Skeletal muscle tissue (tissue), 4 donors: Measurements from ENCODE around the gene SIK3. TPM values are rescaled to one million over a fixed set of nuclear protein-coding genes. Genes with fewer than 3 reads are reported as not detected.
"Not testable (repeated sequence)": the region's sequence is repeated elsewhere in the genome, so short reads cannot be mapped to it uniquely, and the experiment has no call there.

Source experiments
- H3K27ac ChIP-seq: one replicate; pipeline ENCODE4 v1.7.0; 2013; ENCODE audit warnings: mild to moderate bottlenecking, low read depth, low read length, inconsistent platforms
- H3K27me3 ChIP-seq, 3 donors: one replicate each; pipeline ENCODE4 v1.7.0; 2013; ENCODE audit warnings: low read length in 3 of 3; ENCODE audit not compliant: control insufficient read depth in 3 of 3, insufficient read depth in 3 of 3
- H3K36me3 ChIP-seq, 3 donors: one replicate each; pipeline ENCODE4 v1.7.0; 2013; ENCODE audit warnings: low read length in 3 of 3; ENCODE audit not compliant: control insufficient read depth in 3 of 3, insufficient read depth in 3 of 3
- H3K4me1 ChIP-seq, 3 donors: one replicate each; pipeline ENCODE4 v1.7.0; 2013; ENCODE audit warnings: low read length in 3 of 3, mild to moderate bottlenecking in 3 of 3; ENCODE audit not compliant: control insufficient read depth in 3 of 3, insufficient read depth in 3 of 3
- H3K4me3 ChIP-seq, 3 donors: one replicate each; pipeline ENCODE4 v1.7.0; 2013; ENCODE audit warnings: low read length in 3 of 3
- H3K9ac ChIP-seq, 3 donors: one replicate each; pipeline ENCODE4 v1.7.0; 2013; ENCODE audit warnings: low read length in 3 of 3, mild to moderate bottlenecking in 3 of 3, moderate library complexity in 2 of 3, low read depth in 1 of 3
- H3K9me3 ChIP-seq, 3 donors: one replicate each; pipeline ENCODE4 v1.7.0; 2013; ENCODE audit warnings: low read length in 3 of 3; ENCODE audit not compliant: control insufficient read depth in 3 of 3
- total RNA-seq: library from RNA; depleted of rRNA; stranded (reverse); fragments of >200 nt; gene quantifications from one replicate; pipeline ENCODE4 v1.2.3, GENCODE V29; 2014
- donor health status: Osteomylitis.

SIK3 gene
- total RNA-seq, 1 donor from 2014 or later, result 21.4 TPM

DNA sequence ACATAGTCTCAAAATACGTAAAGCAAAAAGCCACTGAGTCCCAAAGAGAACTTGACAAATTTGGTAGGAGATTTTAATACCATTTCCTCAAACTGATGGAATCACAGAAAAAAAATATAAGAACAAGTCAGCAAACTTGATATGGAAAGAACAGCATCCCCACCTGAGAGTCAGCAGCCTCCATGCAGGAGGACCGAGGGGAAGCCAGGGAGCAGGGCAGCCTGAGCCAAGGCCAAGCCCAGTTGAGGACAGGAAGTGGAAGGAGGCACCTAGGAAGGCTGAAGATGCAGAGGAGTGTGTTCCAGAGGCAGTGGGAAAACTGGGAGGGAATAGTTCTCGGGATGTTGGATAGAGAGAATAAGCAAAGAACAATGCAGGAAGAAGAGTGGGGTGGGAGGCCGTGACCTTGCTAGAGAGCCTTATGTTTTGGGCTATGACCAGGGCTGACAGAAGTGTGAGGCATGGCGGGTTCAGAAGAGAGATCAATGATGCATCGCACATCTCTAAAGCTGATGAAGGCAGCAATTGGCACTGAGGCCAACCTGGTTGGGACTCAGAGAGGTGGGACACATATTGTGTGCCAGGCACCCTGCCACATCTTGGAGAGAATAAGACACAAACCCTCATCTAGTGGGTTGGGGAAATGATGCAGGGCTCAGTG, 290.5 kb downstream of the SIK3 start:
- H3K4me1 ChIP-seq, result no peaks in the 10 kb centered on the region
- no peak overlapping the region for H3K27ac ChIP-seq
- no peaks in the 10 kb centered on the region for H3K27me3 ChIP-seq
- no peak overlapping the region for H3K9ac ChIP-seq
- no peaks in the 10 kb centered on the region for H3K9me3 ChIP-seq
- no peaks in the 10 kb centered on the region for H3K36me3 ChIP-seq
- H3K4me3 ChIP-seq, result no peak overlapping the region

- H3K27ac ChIP-seq, result no peak overlapping the region
- H3K4me1 ChIP-seq, result no peaks in the 10 kb centered on the region
- H3K9ac ChIP-seq, result no peak overlapping the region
- H3K4me3 ChIP-seq, result no peak overlapping the region
- H3K9me3 ChIP-seq, result no peaks in the 10 kb centered on the region
- H3K36me3 ChIP-seq, result no peaks in the 10 kb centered on the region
- H3K27me3 ChIP-seq, result peaks cover 0 to 2% (median 0%) of the 10 kb centered on the region in 3 donors
These were observed 294.2 kb downstream of the SIK3 start for GRCh38 chr11:116804001-116804400.

DNA sequence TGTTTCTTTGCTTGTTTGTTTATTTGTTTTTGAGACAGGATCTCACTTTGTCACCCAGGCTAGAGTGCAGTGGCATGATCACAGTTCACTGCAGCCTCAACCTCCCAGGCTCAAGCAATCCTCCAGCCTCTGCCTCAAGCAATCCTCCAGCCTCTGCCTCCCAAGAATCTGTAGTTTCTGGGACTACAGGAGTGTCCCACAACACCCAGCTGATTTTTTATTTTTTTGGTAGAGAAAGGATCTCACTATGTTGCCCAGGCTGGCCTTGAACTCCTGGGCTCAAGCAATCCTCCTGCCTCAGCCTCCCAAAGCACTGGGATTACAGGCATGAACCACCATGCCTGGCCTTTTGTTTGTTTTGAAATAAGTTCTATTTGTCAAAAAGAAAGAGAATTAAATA, 296.6 kb downstream of the SIK3 start:
- not testable (repeated sequence) for H3K9ac ChIP-seq, H3K36me3 ChIP-seq, H3K4me3 ChIP-seq

DNA sequence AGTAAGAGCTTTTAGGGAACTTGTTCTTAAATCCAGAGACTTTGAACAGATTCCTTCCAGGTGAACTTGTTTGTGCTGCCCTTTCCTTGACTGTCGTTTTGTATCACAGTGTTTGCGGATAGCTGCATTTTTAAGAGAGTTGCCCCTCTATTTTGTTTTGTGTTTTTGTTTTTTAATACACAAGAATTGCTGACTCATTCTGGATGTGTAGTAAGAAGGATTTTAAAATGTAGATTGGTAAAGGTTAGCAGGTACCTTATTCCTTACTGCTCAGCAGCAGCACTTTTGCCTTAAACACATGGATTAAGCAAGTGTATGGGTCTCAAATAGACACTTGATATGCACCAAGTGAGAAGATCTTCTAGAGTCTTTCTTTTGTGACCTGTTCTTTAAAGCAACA, 297.6 kb downstream of the SIK3 start:
- no peaks in the 10 kb centered on the region for H3K36me3 ChIP-seq
- H3K27me3 ChIP-seq, result peaks cover 0 to 2% (median 0%) of the 10 kb centered on the region in 3 donors
- H3K4me3 ChIP-seq, result no peak overlapping the region
- no peak overlapping the region for H3K9ac ChIP-seq
- no peaks in the 10 kb centered on the region for H3K4me1 ChIP-seq
- no peaks in the 10 kb centered on the region for H3K9me3 ChIP-seq
- H3K27ac ChIP-seq, result no peak overlapping the region

More for the DNA sequence above, 296.6 kb downstream of the SIK3 start:
- H3K9me3 ChIP-seq, H3K4me1 ChIP-seq, H3K27me3 ChIP-seq, H3K27ac ChIP-seq: not testable (repeated sequence)

DNA sequence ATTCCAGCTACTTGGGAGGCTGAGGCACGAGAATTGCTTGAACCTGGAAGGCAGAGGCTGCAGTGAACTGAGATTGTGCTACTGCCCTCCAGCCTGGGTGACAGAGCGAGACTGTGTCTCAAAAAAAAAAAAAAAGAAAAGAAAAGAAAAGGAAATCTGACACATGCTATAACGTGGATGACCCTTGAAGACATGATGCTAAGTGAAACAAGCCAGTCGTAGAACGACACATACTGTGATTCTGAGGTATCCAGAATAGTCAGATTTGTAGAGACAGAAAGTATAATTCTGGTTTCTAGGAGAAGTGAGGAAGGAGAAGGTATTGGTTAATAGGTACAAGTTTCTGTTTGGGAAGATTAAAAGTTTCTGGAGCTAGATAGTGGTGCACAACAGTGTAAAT, 299.9 kb downstream of the SIK3 start:
- Histone ChIP-seq H3K9me3 (no peaks in the 10 kb centered on the region), H3K36me3 (no peaks in the 10 kb centered on the region), H3K9ac (no peak overlapping the region), H3K27ac (no peak overlapping the region), H3K4me3 (no peak overlapping the region), H3K27me3 (peaks cover 0 to 2% (median 0%) of the 10 kb centered on the region in 3 donors), H3K4me1 (no peaks in the 10 kb centered on the region)

GRCh38 chr11:116797816-116798215, 300.4 kb downstream of the SIK3 start:
- no peaks in the 10 kb centered on the region for H3K4me1 ChIP-seq
- no peaks in the 10 kb centered on the region for H3K36me3 ChIP-seq
- H3K27me3 ChIP-seq, result peaks cover 0 to 2% (median 0%) of the 10 kb centered on the region in 3 donors
- no peak overlapping the region for H3K27ac ChIP-seq
- no peaks in the 10 kb centered on the region for H3K9me3 ChIP-seq
- no peak overlapping the region for H3K9ac ChIP-seq
- H3K4me3 ChIP-seq, result no peak overlapping the region

- H3K27ac ChIP-seq, result no peak overlapping the region
- no peak overlapping the region for H3K4me3 ChIP-seq
- H3K4me1 ChIP-seq, result peaks cover 1 to 3% (median 2%) of the 10 kb centered on the region in 3 donors
- no peak overlapping the region for H3K9ac ChIP-seq
- peaks cover 0 to 2% (median 0%) of the 10 kb centered on the region in 3 donors for H3K27me3 ChIP-seq
- H3K9me3 ChIP-seq, result no peaks in the 10 kb centered on the region
- H3K36me3 ChIP-seq, result no peaks in the 10 kb centered on the region
These were observed 301.7 kb downstream of the SIK3 start for GRCh38 chr11:116796548-116796947.

DNA sequence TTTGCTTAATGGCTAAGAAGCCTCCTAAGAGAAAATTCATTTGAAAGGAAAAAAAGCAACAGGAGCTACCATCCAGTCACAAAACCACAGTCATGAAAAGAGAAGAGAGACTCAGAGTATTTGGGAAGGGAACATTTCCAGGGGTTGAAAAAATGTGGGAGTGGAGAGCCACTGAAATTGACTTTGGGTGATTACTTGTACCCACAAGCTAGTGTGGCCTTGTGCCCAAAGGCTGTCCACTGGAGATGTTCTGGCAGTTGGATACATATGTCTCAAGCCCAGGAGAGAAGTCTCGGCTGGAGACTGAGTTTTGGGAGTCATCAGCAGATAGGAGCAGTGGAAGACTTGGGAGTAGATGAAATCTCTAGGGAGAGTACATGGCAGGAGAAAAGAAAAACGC, 303.4 kb downstream of the SIK3 start:
- Histone ChIP-seq H3K4me1 (peaks cover 5 to 10% (median 7%) of the 10 kb centered on the region in 3 donors), H3K27me3 (peaks cover 0 to 3% (median 0%) of the 10 kb centered on the region in 3 donors), H3K4me3 (no peak overlapping the region), H3K9ac (no peak overlapping the region), H3K36me3 (no peaks in the 10 kb centered on the region), H3K27ac (no peak overlapping the region), H3K9me3 (no peaks in the 10 kb centered on the region)

DNA sequence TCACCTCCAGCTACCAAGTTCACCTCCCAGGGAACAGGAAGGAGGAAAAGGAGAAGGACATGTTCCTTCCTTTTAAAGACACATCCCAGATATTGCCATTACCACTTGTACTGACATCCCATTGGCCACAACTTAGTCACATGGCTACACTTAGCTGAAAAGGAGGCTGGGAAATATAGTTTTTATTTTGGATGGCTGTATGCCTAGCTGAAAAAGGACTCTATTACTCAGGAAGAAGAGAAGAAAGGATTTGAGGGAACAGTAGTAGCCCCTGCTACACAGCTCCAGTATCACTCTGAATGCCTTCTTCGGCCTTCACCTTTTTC, 304.5 kb downstream of the SIK3 start:
- Histone ChIP-seq H3K27ac (no peak overlapping the region), H3K4me1 (peaks cover 5 to 10% (median 7%) of the 10 kb centered on the region in 3 donors), H3K36me3 (no peaks in the 10 kb centered on the region), H3K9ac (no peak overlapping the region), H3K4me3 (no peak overlapping the region), H3K27me3 (peaks cover 0 to 3% (median 0%) of the 10 kb centered on the region in 3 donors), H3K9me3 (no peaks in the 10 kb centered on the region)
